Measurements from ENCODE around the gene DAB1.

- TF ChIP-seq CTCF (IDR thresholded peaks at IDR 0.05) (no peak), POLR2AphosphoS5 (IDR thresholded peaks at IDR 0.05) (no peak), POLR2A (IDR thresholded peaks at IDR 0.05) (no peak)
Observed at GRCh38 chr1:57238233-57238781, 185.6 kb downstream of the DAB1 start.

Measured in upper lobe of left lung (tissue), 4 donors.